ENCODE data around the gene CFLAR.

CFLAR gene

DNA sequence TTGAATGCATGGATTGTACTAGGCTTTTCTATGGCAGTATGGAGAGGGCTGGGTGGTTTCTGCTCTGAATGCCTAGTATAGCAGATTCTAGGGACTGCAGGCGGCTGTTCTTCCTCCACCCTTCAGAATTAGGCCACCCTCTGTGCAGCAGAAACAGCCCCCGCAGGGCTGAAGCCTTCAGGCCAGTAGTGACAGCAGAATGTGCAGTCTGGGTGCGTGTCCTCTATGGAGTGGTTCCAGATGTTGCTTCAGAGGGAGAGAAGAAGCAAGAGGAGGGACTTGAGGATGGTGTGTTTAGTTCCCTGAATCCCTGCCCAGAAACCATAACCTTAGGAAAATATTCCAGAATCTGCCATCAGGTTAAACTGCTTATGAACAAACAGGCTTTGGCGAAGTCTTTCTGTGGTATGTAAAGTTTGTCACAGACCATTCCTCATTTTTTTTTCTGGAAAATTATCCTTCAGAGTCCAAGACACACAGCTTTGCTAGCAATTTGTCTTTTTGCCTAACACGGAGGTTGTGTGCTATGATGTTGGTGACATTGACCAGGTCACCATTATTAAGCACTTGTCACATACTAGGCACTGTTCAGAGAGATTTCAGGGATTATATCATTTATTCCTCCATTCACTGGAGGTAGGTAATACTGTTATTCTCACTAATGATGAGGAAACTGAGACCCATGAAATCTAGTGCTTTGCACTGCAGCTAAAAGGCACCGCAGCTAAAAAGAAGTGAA lies 88.1 kb downstream of the CFLAR start:
- H3K4me3 ChIP-seq (ENCODE audit: low read depth, low read length): no peak overlapping the region
- DNase-seq (ENCODE audit: low read depth, low spot score): no peak
- ChIA-PET POLR2A (no interaction called here), CTCF (interaction anchor here (1.0 to 1.3 kb wide), 3 partner anchors 26 to 299 kb away, joined by 3 to 4 read pairs (median 3); no protein-coding TSS in a partner anchor)
- no peak for TF ChIP-seq CTCF (IDR thresholded peaks at IDR 0.05; ENCODE audit: insufficient read depth, low read length, missing control alignments)

GRCh38 chr2:201204655-201205514 lies 88.9 kb downstream of the CFLAR start:
- ChIA-PET CTCF (interaction anchor here (1.0 to 1.5 kb wide), 4 partner anchors 9 to 300 kb away, joined by 3 to 8 read pairs (median 3); no protein-coding TSS in a partner anchor), POLR2A (no interaction called here)
- DNase-seq (ENCODE audit: low read depth, low spot score): no peak
- TF ChIP-seq CTCF (IDR thresholded peaks at IDR 0.05; ENCODE audit: insufficient read depth, low read length, missing control alignments): no peak
- H3K4me3 ChIP-seq (ENCODE audit: low read depth, low read length): no peak overlapping the region

GRCh38 chr2:201205515-201205849 lies 89.5 kb downstream of the CFLAR start:
- CTCF ChIA-PET: interaction anchor here (0.6 to 1.5 kb wide), 3 partner anchors 9 to 27 kb away, joined by 3 to 8 read pairs (median 3); no protein-coding TSS in a partner anchor
- POLR2A ChIA-PET: no interaction called here

DNA sequence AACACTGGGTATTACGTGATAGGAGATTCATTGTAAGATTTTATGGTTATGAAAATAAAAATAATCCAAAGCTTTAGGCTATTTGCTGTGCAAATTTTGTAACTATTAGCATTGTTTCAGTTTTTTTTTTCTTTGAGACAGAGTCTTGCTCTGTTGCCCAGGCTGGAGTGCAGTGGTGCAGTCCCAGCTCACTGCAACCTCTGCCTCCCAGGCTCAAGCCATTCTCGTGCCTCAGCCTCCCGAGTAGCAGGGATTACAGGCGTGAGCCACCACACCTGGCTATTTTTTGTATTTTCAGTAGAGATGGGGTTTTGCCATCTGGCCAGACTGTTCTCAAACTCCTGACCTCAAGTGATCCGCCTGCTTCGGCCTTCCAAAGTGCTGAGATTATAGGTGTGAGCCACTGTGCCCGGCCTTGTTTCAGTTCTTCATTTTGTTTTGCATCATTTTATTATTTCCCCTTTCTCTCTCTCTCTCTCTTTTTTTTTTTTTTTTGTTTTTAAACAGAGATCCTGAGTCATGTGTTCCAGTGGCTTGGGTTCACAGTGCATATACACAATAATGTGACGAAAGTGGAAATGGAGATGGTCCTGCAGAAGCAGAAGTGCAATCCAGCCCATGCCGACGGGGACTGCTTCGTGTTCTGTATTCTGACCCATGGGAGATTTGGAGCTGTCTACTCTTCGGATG lies 92.7 kb downstream of the CFLAR start:
- POLR2A ChIA-PET: no interaction called here
- TF ChIP-seq CTCF (IDR thresholded peaks at IDR 0.05; ENCODE audit: insufficient read depth, low read length, missing control alignments): no peak
- no peak for DNase-seq (ENCODE audit: low read depth, low spot score)
- no peak overlapping the region for H3K4me3 ChIP-seq (ENCODE audit: low read depth, low read length)
- CTCF ChIA-PET: interaction anchor here (2.2 to 2.8 kb wide), 2 partner anchors 17 to 24 kb away, joined by 4 to 15 read pairs; no protein-coding TSS in a partner anchor

More at GRCh38 chr2:201205515-201205849, 89.5 kb downstream of the CFLAR start:
- H3K4me3 ChIP-seq (ENCODE audit: low read depth, low read length): no peak overlapping the region
- no peak for TF ChIP-seq CTCF (IDR thresholded peaks at IDR 0.05; ENCODE audit: insufficient read depth, low read length, missing control alignments)
- DNase-seq (ENCODE audit: low read depth, low spot score): no peak

GRCh38 chr2:201215963-201216362 lies 100.0 kb downstream of the CFLAR start:
- no peak for TF ChIP-seq CTCF (IDR thresholded peaks at IDR 0.05; ENCODE audit: insufficient read depth, low read length, missing control alignments)
- H3K4me3 ChIP-seq (ENCODE audit: low read depth, low read length): no peak overlapping the region
- DNase-seq (ENCODE audit: low read depth, low spot score): no peak
- CTCF ChIA-PET: no interaction called here
- POLR2A ChIA-PET: no interaction called here
